T-helper 1 cell (primary cell): ENCODE results near the gene ARFRP1.

Experiments
- DNase-seq, 5 donors: peaks; one replicate each; pipeline ENCODE4 v3.0.0-alpha.2; 2012 to 2020
- total RNA-seq, 4 donors: gene quantifications; one replicate each; lab custom pipeline; 2026; lab: John Stamatoyannopoulos, UW

ARFRP1 gene, protein sequence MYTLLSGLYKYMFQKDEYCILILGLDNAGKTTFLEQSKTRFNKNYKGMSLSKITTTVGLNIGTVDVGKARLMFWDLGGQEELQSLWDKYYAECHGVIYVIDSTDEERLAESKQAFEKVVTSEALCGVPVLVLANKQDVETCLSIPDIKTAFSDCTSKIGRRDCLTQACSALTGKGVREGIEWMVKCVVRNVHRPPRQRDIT
- total RNA-seq, result 35.6 to 67.5 (median 57.4) reads per million in 4 donors

DNA sequence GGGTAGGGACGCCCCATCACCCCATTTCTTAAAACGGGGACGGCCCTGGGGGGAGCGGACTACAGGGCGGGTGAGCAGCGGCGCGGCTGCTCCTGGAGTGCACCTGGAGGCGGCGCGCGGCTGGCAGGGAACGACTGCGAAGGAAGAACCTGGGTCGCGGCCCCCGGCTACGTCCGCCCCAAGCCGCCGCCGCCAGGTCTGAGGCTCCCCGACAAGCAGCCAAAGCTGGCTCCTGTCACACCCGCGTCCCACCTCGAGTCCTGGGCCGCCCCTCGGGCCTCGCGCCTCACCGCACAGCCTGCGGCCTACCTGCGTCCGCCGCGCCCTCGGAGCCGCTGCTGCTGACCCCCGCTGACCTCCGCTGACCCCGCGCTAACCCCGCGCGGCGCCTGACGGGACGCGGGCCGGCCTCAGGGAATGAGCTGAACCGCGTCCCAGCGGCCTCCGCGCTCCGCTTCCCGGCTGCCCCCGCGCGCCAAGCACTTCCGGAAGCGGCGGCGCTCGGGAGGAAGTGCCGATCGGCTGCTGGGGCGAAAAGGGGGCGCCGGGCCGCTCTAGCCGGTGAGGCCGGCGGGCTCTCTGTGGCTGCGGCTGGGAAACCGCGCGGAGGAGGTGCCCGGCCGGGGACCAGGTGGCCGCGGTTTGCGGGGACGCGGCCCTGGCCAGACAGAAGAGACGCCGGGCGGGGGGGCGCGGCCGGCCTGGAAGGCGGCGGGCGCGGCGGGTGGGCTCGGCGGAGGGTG, at the start of gene ARFRP1, which contains the start of gene ZGPAT:
TSS of gene ARFRP1 (minus strand) at position 419 of the 743 bp plus-strand sequence. CDS start 885 bp downstream, outside the sequence.
TSS of gene ZGPAT (plus strand) at position 482 of the 743 bp plus-strand sequence. CDS start 542 bp downstream, outside the sequence.
- peak; percentile 71 to 91 (median 80) for DNase-seq

DNA sequence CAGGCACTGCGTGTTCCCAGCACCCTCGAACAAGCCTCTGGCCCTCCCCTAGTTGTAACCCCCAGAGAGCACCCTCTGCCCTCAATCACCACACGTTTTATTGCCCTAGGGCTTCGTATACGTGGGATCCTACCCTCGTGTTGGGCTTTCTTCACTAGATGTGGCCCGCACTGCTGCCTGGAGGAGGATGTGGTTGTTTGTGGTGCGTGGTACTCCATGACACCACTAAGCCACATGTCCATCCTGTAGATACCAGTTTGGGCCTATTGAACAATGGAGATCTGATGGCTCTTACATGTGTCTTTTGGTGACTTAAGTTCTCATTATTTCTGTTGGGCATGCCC, 48.8 kb upstream of the ARFRP1 start:
- DNase-seq, result no peak

DNA sequence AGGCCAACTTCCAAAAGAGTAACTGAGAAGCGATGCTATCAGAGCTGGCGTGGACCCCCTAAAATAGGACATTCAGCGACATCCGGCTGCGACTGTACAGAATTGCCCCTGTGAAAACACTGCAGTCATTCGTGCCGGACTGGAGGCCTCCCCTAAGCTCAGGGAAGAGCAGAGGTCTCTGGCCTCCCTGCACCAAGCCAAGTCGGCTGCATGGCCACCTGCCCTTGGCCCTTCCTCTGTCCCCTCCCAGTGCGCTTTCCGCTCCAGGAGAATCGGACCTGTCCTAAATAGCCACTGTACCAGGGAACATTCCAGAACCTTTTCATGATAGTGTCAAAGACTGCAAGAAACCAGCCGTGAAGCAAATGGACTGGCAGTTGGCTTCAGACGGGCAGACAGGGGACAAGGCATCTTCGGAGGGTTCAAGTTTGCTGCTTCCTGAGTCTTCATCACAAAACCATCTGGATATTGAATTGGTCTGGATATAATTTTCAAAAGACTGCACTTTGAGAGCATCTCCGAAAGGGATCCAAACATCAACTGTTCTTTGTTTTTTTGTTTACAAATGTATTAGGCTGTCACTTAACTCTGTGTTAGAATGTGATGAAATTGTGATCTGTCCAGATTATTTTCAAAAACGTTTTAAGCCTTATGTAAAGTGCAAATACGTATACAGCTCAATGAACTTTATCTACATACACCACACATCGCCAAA, 48.3 kb upstream of the ARFRP1 start:
- DNase-seq, result no peak

DNA sequence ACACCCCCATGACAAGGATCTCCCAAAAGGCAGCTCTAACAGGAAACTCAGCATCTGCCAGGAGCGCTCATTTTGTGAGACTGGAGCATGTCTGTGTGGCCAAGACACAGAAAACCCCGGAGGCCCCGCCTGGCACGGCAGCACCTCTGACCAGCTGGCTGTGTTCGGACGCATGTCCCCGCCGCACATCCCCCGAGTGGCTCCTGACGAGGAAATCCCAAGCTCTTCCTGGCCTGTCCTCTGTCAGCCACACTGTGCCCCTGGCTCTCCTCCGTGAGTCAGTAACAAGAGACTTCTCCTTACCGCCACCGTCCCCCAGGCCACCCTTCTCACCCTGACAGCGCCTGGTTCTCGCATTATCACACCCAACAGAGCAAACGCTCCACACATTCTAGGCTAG, 46.2 kb upstream of the ARFRP1 start:
- no peak for DNase-seq

DNA sequence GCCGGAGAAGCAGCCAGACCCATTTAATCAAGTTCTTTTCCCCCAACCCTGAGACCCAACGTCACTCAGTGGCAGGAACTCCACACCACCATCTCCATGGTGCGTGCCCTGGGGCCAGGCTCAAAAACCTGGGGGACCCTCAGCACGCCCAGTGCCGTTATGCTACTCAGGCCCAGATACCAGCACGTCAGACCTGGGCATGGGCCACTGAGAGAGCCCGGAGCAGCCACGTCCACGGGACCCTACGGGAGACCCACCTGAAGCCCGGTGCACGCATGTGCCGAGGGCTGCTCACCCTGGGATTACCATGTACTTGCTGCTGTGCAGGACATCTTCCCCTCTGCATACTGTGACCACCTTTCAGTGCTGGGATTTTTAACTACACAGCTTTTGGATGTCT, 45.6 kb upstream of the ARFRP1 start:
- DNase-seq, result no peak

DNA sequence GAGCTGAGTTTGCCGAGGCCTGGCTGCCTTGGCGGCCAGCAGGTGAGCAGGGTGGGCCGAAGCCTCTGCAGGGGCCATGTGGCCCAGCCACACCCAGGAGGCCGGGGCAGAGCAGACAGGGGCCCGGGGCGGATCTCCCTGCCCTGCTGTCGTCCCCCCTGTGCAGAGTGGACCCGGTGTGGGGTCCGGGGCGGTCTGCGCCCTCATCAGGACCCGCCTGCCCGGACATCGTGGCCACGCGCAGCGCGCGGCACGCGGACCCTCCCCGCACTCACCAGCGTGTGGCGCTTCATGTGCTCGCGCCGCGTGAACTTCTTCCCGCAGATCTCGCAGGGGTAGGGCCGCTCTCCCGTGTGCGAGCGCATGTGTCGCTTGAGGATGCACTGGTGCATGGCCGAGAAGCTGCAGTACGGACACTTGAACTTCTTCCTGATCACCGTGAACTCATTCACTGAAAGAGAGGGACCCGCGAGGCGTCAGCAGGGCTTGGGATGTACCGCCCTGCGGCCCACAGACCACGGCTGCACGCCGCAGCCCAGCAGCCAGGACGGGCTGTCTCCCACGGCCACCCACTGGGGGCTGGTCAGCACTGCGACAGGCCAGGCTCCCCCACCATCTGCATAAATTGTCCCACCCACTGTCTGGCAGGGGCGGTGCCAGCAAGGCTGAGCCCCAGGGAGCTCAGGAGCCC, 44.8 kb upstream of the ARFRP1 start:
- no peak for DNase-seq

DNA sequence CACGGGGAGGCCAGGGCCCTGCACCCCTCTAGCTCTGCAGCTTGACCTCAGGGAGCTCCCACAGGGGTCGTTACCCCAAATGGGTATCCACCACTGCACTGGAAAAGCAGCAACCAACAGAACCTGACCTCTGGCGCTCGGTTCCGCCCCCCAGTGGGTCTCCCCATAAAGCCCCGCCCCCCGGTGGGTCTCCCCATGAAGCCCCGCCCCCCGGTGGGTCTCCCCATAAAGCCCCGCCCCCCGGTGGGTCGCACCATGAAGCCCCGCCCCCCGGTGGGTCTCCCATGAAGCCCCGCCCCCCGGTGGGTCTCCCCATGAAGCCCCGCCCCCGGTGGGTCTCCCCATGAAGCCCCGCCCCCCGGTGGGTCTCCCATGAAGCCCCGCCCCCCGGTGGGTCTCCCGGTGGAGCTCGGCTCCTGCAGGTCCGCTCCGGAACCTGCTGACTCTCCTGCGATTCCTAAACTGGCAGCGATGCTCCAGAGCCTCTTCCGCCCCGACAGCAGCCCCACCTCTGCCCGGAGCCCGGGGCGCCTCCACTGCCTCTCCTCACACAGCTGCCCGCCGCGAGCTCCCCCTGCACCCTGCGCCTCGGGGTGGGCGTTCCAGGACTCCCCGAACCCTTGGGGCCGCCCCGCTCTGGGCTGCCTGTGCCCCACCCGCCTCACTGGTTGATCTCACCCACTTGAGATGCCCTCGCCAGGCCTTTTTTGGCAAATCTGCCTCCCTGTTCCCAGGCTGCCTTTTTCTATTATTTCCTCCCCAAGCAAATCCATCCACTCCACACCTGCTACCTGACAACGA, 43.9 kb upstream of the ARFRP1 start:
- DNase-seq, result no peak

DNA sequence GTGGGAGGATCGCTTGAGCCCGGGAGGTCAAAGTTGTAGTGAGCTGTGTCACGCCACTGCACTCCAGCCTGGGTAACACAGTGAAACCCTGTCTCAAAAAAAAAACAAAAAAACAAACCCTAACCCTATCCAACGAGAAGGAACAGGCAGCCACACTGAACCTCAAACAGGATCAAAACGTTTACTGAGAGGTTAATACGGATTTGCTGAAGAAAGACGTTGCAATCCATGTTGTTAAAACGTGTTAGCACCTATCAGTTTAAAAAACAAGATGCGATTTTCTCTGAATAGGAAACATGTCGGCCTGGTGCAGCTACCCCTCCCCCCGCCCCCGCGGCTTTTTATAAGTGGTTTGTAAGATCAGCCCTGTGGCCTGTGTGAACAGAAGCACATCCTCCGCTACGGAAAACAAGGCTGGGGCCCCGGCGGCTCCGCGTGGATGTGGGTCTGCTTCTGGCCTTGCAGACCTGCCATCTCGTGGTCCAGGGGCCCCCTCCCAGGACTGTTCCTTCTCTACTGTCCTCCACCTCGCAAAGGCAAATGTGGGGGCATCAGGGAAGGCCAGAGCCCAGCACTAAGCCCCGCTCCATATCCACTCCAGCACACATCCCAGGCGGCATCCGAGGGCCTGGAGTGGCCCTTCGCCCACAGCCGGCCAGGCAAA, 43.2 kb upstream of the ARFRP1 start:
- peak in 3 of 5 donors; percentile 46 to 81 (median 57) for DNase-seq

DNA sequence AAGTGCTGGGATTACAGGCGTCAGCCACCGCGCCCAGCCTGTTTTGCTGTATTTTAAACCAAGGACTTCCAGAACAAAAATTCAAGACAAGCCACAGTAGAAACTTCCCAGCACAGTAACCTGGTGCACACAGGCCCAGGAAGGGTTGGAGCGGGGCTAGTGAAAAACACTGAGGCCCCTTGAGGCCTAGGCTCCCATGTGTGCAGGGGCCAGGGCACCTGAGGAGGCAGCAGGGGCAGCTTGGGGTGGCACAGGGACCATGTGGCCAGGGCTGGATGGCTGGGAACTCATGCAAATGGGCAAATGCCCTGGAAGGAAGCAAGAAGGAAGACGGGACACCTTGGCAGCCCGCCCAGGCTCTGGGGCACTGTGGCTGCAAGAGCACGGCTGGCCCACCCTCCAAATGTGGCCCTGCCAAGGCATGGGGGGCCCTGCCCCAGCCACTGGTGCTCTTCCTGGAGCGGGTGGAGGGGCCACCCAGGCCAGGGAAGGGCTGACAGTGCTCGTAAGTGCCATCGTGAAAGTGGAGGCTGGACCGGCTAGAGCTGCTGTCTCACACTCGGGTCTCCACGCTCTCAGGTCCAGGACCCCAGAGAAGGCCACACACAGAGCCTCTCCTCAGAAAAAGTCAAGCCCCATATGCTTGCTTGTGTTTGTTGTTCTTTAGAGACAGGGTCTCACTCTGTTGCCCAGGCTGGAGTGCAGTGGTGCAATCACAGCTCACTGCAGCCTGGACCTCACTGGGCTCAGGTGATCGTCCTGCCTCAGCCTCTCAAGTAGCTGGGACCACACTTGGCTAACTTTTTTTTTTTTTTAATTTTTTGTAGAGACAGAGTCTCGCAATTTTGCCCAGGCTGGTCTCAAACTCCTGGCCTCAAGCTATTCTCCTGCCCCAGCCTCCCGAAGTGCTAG, 42.1 kb upstream of the ARFRP1 start:
- DNase-seq, result no peak

DNA sequence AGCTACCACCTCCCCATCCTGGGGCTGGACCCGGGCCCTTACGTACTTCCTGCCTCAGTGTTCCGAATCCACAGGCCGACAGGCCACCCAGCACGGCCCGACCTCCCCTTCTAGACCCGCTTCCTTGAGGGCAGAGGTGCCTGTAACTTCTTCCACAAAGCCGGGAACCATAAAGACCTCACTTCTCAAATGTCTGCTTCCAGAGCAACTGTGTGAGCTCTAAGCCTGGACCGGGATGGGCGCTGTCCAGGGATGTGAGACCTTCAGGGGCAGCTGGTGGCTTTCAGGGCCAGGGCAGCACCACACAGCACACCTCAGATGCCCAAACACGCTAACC, 41.1 kb upstream of the ARFRP1 start:
- DNase-seq, result no peak

DNA sequence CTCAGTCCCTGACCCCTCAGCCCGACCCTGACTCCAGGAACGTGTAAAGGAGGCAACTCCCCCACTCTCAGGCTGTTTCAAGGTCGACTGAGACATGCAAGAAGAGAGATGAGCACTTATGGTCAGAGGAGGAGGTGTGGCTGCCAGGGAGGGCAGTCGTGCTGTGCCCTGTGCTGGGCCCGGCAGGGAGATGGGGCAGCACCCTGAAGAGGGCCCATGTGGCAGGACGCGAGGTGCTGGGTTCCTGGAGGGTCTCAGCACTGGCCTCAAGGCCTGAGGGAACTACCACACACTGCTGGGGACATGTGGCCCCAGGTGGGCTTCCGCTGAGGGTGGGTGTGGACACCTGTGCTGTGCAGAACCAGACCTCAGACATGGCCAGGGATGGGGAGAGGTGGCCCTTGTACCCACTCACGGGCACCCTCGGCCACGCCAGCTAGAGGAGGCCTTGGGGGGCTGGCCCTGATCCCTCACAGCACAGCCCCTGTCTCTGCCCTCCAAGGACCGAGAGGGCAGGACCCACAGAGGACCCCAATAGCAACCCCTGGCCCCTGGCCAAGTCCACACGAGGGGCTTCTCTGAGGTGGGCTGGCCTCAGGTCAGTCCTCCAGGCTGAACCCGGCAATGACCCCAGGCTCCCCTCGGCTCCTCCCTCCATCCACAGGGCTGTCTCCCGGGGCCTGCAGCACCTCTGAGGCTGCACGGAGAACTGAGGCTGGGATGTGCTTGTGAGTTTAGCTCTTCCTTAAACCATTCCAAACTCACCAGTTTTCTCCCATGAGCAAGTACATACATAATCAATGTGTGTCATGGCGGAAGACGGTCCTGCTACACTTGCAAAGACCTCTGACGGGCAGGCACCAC, 40.5 kb upstream of the ARFRP1 start:
- DNase-seq, result no peak

DNA sequence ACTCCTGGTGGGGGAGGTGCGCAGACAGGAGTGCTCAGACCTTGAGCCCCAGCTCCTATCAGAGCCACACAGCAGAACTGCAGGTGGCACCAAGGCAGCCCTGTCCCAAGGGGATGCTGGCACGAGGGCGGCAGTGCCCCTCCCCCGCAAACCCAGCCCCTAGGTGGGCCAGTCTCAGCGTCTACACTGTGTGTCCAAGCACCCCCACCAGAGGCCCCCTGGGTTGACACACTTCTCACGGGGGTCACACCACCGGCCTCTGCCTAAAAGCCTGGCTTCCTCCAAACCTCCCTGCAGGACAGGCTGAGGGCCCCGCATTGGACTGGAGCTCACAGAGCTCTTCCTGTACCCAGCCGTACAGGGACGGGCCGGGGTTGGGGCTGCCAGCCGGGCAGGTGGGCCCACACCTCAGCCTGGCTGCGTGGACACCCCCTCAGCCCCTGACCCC, 39.9 kb upstream of the ARFRP1 start:
- no peak for DNase-seq

DNA sequence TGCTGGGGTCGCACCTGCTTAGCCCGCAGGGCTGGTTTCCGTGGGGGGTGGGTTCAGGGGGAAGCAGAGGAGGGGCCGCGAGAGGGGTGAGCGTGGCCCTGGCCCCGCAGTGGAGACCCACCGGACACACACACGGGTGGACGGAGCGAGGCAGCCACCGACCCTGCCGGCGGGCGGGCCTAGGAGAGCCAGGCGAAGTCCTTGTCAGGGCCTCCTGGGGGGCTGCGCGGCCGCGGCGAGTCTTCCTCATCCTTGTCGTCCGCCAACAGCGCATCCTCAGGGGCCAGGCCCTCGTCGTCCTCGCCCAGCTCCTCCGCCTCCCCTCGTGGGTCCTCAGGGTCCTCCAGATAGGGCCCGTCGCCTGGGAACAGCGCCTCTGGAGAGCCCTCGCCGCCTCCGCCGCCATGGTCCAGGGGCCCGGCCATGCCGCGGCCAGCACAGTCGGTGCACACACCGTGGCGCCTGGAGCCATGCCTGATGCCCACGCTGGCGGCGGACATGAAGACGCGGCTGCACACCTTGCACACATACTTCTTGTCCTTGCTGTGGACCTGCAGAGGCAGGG, 39.1 kb upstream of the ARFRP1 start:
- DNase-seq, result no peak

DNA sequence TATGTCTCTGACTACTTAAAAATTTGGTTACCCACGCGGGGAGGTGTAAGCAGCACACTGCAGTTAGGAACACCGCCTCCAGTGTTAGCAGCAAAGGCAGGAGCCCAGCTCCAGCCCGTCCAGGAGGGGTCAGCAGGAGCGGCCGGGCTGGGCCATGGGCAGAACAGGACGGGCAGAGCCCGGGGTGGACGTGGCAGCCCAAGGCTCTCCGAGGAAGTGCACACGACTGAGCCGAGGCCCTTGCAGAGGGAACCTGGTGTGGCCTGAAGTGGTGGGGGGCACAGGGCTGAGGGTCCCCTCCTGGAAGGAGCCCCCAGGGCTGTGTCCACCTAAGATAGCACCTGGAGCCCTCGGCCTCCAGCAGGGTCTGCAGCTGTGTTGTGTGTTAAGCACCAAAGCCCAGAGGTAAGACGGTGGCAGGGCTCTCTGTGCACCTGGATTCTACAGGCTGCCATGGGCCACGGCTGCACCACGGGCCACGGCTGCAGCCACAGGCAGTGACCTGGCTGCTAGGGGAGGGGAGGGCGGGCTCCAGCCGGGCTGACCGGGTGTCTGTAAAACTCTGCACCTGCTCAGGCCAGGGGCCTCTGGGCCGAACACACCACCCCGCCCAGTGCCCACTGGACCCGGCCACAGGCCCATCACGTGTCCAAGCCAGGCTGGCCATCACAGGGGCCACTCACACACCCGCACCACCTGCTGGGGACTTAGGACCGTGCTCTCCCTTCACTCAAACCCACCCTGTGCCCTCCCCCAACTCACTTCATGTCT, 38.4 kb upstream of the ARFRP1 start:
- DNase-seq, result no peak

DNA sequence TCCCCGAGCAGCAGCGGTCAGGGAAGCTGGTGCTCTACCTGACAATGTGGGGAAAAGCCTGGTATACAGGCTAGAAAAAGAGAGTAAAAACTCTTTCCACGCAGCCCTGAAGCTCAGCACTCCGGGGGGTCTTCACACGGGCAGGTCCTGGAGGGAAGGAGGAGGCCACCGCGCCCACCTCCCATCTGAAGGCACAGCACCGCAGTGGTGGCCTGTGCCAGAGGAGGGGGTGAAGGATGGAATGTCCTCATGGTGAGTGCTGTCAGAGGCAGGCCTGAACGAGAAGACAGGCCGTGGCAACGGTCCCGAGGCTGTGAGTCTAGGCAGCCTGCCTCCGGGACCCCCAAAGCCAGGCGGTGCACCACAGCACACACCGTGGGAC, 37.6 kb upstream of the ARFRP1 start:
- no peak for DNase-seq

DNA sequence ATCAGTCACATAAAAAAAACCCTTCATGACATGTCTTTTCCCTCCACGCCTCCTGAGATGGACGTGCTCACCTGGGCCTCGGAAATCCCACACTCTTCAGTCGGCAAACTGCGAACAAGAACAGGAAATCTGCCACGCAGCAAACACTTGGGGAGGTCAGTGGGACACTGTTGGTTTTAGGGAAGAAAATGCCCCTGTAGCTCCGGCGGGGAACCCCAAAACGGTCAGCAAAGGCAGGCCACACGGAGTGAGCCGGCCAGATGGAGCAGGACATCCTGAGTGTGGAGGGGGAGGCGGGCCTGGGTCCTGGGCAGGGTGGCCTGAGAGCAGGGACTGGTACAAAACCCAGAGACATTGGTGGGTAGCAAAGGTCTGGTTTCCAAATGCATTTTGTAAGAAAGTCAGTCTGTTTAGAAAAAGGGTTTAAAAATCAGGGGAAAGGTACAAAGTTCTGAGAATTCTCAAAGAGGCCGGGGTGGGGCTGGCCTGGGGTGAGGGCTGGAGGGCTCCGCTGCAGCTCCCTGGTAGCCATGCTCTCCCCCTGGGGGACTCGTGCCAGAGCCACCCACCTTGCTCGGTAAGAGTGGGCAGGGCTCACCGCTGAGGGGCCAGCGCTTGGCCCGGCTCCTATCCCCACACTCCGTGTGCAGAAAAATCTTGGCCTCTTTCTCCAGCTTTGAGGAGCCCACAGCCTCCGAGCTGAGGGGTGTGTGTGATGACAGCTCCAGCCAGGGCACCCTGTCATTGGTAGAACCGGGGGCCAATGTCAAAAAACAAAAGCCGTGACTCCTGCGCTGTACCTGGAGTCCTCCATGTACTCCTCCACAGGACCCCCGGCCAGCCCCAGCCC, 37.0 kb upstream of the ARFRP1 start:
- DNase-seq, result no peak

DNA sequence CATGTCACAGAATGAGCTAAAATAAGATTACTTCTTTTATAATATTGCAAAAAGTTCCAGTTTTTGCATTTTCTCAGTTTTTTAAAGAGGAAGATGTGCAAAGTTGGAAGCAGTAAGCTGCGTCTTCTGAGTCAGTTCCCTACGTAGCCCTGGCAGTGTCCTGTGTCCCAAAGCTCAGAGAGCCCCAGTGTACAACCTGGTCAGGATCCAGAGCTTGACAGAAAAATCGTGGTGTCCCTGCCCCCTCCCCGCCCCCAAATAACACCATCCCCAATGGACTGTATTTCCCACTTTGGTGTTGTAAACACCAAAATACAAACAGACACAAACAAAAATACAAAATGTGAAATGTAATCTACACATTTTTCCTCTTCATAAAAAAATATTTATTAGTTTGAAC, 36.4 kb upstream of the ARFRP1 start:
- no peak for DNase-seq
